Parathyroid adenoma (tissue), 2 donors: ENCODE data around the gene CPVL.

Source experiments
- H2AFZ ChIP-seq: fragments of 300-600 bp; sonication (generic); one replicate; pipeline ENCODE4 v1.7.0; 2017; ENCODE audit warnings: antibody characterized with exemption, mild to moderate bottlenecking
- H3K27ac ChIP-seq: fragments of 300-600 bp; sonication (generic); one replicate; pipeline ENCODE4 v1.7.0; 2017
- H3K27me3 ChIP-seq: fragments of 300-600 bp; sonication (generic); one replicate; pipeline ENCODE4 v1.7.0; 2017; ENCODE audit warnings: low read length; ENCODE audit not compliant: control insufficient read depth, insufficient read depth
- H3K36me3 ChIP-seq: fragments of 300-600 bp; sonication (generic); one replicate; pipeline ENCODE4 v1.7.0; 2017; ENCODE audit warnings: low read length; ENCODE audit not compliant: control insufficient read depth, insufficient read depth
- H3K4me1 ChIP-seq: fragments of 300-600 bp; sonication (generic); one replicate; pipeline ENCODE4 v1.7.0; 2017; ENCODE audit warnings: control low read depth
- H3K4me2 ChIP-seq: fragments of 300-600 bp; sonication (generic); one replicate; pipeline ENCODE4 v1.7.0; 2017; ENCODE audit warnings: low read length
- H3K4me3 ChIP-seq: fragments of 300-600 bp; sonication (generic); one replicate; pipeline ENCODE4 v1.7.0; 2017; ENCODE audit warnings: low read depth, low read length
- H3K79me2 ChIP-seq: fragments of 300-600 bp; sonication (generic); one replicate; pipeline ENCODE4 v1.7.0; 2017; ENCODE audit warnings: control low read depth
- H3K9ac ChIP-seq: fragments of 300-600 bp; sonication (generic); one replicate; pipeline ENCODE4 v1.7.0; 2017; ENCODE audit warnings: mild to moderate bottlenecking
- H3K9me3 ChIP-seq: fragments of 300-600 bp; sonication (generic); one replicate; pipeline ENCODE4 v1.7.0; 2017; ENCODE audit warnings: low read length; ENCODE audit not compliant: control insufficient read depth
- TF ChIP-seq, protein P1 (sequence below): fragments of 300-600 bp; sonication (generic); IDR thresholded peaks from one replicate; pipeline ENCODE4 v1.7.0; 2017; ENCODE audit warnings: antibody characterized with exemption, mild to moderate bottlenecking
- donor health status: primary hyperparathyroidism.

Gene CPVL

DNA sequence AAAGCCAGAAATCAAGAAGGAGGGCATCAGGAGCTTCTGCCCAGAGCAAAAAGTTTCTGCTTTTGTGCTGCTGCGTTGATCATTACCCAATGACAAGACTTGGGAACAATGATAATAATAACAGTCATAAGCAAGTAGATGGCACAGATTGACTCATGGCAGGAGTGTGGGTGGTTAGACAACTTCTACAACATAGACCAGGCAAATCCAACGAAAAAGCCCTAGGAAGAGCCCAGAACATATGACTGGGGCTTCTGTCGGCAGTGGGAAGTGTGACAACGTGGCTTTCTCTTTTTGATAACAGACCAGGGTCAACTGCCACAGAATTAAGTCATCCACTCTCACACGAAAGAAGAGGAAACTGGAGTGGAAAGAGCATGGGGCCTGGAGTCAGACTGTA, 102.8 kb downstream of the CPVL start:
- Histone ChIP-seq H3K27me3 (no peaks in the 10 kb centered on the region), H3K4me3 (no peak overlapping the region), H3K27ac (no peak overlapping the region), H3K9me3 (no peaks in the 10 kb centered on the region), H3K9ac (no peak overlapping the region), H3K79me2 (no peaks in the 10 kb centered on the region), H3K4me1 (no peaks in the 10 kb centered on the region), H3K36me3 (no peaks in the 10 kb centered on the region), H2AFZ (no peak overlapping the region), H3K4me2 (no peak overlapping the region)
- TF ChIP-seq, protein P1, sequence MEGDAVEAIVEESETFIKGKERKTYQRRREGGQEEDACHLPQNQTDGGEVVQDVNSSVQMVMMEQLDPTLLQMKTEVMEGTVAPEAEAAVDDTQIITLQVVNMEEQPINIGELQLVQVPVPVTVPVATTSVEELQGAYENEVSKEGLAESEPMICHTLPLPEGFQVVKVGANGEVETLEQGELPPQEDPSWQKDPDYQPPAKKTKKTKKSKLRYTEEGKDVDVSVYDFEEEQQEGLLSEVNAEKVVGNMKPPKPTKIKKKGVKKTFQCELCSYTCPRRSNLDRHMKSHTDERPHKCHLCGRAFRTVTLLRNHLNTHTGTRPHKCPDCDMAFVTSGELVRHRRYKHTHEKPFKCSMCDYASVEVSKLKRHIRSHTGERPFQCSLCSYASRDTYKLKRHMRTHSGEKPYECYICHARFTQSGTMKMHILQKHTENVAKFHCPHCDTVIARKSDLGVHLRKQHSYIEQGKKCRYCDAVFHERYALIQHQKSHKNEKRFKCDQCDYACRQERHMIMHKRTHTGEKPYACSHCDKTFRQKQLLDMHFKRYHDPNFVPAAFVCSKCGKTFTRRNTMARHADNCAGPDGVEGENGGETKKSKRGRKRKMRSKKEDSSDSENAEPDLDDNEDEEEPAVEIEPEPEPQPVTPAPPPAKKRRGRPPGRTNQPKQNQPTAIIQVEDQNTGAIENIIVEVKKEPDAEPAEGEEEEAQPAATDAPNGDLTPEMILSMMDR: no peak

DNA sequence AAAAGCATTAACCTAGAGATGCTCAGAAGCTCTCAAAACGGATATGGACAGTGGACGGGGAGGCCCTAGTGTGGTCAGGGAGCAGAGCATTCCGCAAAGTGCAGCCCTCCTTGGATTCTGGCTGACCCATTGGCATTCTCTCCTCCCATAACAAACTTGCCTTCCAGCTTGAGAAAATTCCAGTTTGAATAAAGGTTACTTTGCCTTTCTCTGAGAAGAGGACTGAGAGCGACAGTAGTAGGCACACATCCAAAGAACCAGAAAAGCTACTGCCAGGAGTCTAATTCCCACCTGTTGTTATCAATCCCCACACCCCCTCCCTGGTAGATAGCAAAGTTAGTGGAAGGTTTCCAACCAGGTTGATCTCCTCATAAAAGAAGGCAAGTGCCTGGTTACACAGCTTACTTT, 103.5 kb downstream of the CPVL start:
- H3K27ac ChIP-seq: no peak overlapping the region
- TF ChIP-seq, protein P1: no peak

DNA sequence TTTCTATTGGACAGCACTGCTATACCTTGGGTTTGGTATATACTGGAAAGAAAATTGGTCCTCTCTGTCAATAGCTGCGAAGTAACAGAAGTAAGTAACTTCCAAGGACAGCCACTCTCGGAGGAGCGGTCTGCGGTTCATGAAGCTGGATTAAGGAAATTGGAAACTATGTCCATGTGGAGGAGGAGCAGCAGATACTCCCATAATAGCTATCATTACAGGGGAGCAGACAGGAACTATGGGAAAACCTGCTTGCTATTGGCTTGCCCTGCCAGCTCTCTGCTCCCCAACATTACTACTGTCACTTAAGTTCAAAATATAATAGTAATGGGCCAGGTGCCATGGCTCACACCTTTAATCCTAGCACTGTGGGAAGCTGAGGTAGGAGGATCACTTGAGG, 104.3 kb downstream of the CPVL start:
- no peaks in the 10 kb centered on the region for H3K79me2 ChIP-seq
- H2AFZ ChIP-seq: no peak overlapping the region
- H3K36me3 ChIP-seq: no peaks in the 10 kb centered on the region
- no peak overlapping the region for H3K4me2 ChIP-seq
- no peak overlapping the region for H3K27ac ChIP-seq
- no peaks in the 10 kb centered on the region for H3K27me3 ChIP-seq
- no peaks in the 10 kb centered on the region for H3K4me1 ChIP-seq
- TF ChIP-seq, protein P1: no peak
- H3K9me3 ChIP-seq: no peaks in the 10 kb centered on the region
- no peak overlapping the region for H3K9ac ChIP-seq
- no peak overlapping the region for H3K4me3 ChIP-seq

More for the DNA sequence above, 103.5 kb downstream of the CPVL start:
- no peaks in the 10 kb centered on the region for H3K27me3 ChIP-seq
- H3K4me1 ChIP-seq: no peaks in the 10 kb centered on the region
- no peak overlapping the region for H2AFZ ChIP-seq
- H3K79me2 ChIP-seq: no peaks in the 10 kb centered on the region
- no peak overlapping the region for H3K4me3 ChIP-seq
- H3K9ac ChIP-seq: no peak overlapping the region
- no peaks in the 10 kb centered on the region for H3K36me3 ChIP-seq
- no peaks in the 10 kb centered on the region for H3K9me3 ChIP-seq
- no peak overlapping the region for H3K4me2 ChIP-seq

DNA sequence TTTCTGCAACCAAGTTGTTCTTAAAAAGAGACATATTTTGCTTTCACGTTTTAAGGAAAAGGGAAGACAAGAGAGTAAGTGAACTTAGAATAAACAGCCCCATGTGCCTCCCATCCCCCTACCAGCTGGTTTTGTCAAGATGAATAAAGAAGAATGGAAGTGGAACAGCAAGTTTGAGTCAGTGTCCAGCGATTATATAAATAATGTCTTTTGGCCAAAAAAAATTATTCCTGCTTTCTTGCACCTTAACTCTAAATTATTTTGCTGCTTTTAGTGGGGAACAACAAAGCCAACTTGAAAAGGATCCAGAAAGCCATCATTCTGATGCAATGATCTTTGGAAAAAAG, 105.8 kb downstream of the CPVL start:
- Histone ChIP-seq H3K4me2 (no peak overlapping the region), H3K27me3 (no peaks in the 10 kb centered on the region), H3K79me2 (no peaks in the 10 kb centered on the region), H3K27ac (no peak overlapping the region), H3K4me3 (no peak overlapping the region), H3K36me3 (no peaks in the 10 kb centered on the region), H3K4me1 (no peaks in the 10 kb centered on the region), H3K9me3 (no peaks in the 10 kb centered on the region), H3K9ac (no peak overlapping the region), H2AFZ (no peak overlapping the region)
- TF ChIP-seq, protein P1: no peak

DNA sequence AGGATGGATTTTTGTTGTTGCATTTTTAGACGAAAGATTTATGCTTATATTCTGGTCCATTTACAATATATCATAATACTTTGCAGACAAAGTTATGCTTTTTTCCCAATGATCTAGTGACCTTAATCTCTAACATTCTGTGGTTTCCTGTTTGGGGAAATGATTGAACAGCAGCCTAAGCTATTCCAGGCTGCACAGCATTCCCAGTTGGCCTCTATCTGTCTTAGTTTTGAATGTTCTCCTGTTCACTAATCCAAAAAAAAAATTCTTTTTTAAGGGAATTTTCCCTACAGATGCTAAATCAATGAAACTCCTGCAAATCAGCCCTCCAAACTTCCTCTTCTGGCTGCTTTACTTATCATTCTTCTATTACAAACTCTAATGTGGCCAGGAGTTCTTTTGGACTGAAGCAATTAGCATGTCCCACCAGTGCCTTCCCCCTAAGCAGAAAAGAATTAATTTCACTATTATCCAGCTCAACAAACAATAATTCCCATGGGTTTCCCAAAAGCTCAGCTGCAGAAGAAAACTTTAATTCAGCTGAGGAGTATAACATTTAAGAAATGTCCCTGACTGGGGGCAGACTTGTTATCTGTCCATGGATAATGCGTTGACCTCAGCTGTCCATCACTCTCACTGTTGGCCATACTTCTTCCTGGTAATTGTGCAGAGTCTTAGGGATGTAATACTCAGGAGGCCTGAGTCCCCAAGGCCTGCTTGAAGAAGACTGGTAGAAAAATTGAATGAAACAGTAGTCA, 106.3 kb downstream of the CPVL start:
- Histone ChIP-seq H3K9ac (no peak overlapping the region), H3K4me3 (no peak overlapping the region), H3K27me3 (no peaks in the 10 kb centered on the region), H2AFZ (no peak overlapping the region), H3K4me2 (no peak overlapping the region), H3K9me3 (no peaks in the 10 kb centered on the region), H3K27ac (no peak overlapping the region), H3K79me2 (no peaks in the 10 kb centered on the region), H3K4me1 (no peaks in the 10 kb centered on the region), H3K36me3 (no peaks in the 10 kb centered on the region)
- TF ChIP-seq, protein P1: no peak
